DOHH2 (cell line): ENCODE results near the gene RAB43.

Source experiments
- H3F3A ChIP-seq: fragments of 200-600 bp; sonication (generic), shearing (Covaris generic); 2 replicates; pipeline ENCODE4 v1.6.0; 2016; ENCODE audit warnings: antibody characterized with exemption, mild to moderate bottlenecking; ENCODE audit not compliant: control insufficient read depth, insufficient read depth
- H3K27ac ChIP-seq: fragments of 200-600 bp; sonication (generic); 2 replicates; pipeline ENCODE4 v1.5.1; 2014; ENCODE audit warnings: low read depth, mild to moderate bottlenecking, low read length, moderate library complexity
- H3K27me3 ChIP-seq: fragments of 200-600 bp; sonication (generic); 2 replicates; pipeline ENCODE4 v1.6.1; 2014; ENCODE audit warnings: mild to moderate bottlenecking, low read length, mixed read lengths; ENCODE audit not compliant: control insufficient read depth
- H3K36me3 ChIP-seq: fragments of 200-600 bp; sonication (generic); 2 replicates; pipeline ENCODE4 v1.6.1; 2014; ENCODE audit warnings: mild to moderate bottlenecking, low read length, moderate library complexity, mixed read lengths; ENCODE audit not compliant: control insufficient read depth
- H3K4me1 ChIP-seq: fragments of 200-600 bp; sonication (generic); 2 replicates; pipeline ENCODE4 v1.6.1; 2014; ENCODE audit warnings: mild to moderate bottlenecking, low read length, mixed read lengths; ENCODE audit not compliant: control insufficient read depth
- H3K4me2 ChIP-seq: fragments of 200-600 bp; sonication (generic); 2 replicates; pipeline ENCODE4 v1.6.0; 2014; ENCODE audit warnings: mild to moderate bottlenecking, low read length, moderate library complexity
- H3K4me3 ChIP-seq: fragments of 200-600 bp; sonication (generic); 2 replicates; pipeline ENCODE4 v1.5.1; 2014; ENCODE audit warnings: mild to moderate bottlenecking, low read length, mixed read lengths
- H3K79me2 ChIP-seq: fragments of 200-600 bp; sonication (generic); 2 replicates; pipeline ENCODE4 v1.6.1; 2014; ENCODE audit warnings: mild to moderate bottlenecking, low read length, mixed read lengths; ENCODE audit not compliant: control insufficient read depth
- H3K9me2 ChIP-seq: fragments of 200-600 bp; sonication (generic); replicated peaks from 2 replicates; pipeline ENCODE4 v1.6.1; 2014; ENCODE audit warnings: mild to moderate bottlenecking, low read length, mixed read lengths; ENCODE audit not compliant: control insufficient read depth
- H3K9me3 ChIP-seq: fragments of 200-600 bp; sonication (generic); 2 replicates; pipeline ENCODE4 v1.6.1; 2014; ENCODE audit warnings: antibody characterized with exemption, low read length, mixed read lengths; ENCODE audit not compliant: control insufficient read depth, insufficient read depth
- H4K20me1 ChIP-seq: fragments of 200-600 bp; sonication (generic); 2 replicates; pipeline ENCODE4 v1.6.0; 2014; ENCODE audit warnings: low read depth, mild to moderate bottlenecking, antibody characterized with exemption, low read length, moderate library complexity; ENCODE audit not compliant: control insufficient read depth, insufficient read depth
- EZH2phosphoT487 ChIP-seq: fragments of 200-600 bp; sonication (generic); IDR thresholded peaks from 2 replicates; pipeline ENCODE4 v1.6.1; 2017; ENCODE audit warnings: borderline replicate concordance, mild to moderate bottlenecking, antibody characterized with exemption, low read length, moderate library complexity, mixed read lengths
- TF ChIP-seq, protein P1 (sequence below): fragments of 200-600 bp; sonication (generic); IDR thresholded peaks from one replicate; pipeline ENCODE4 v1.5.1; 2014; ENCODE audit warnings: antibody characterized with exemption, mild to moderate bottlenecking, low read depth, low read length; ENCODE audit not compliant: poor library complexity, severe bottlenecking

The RAB43 gene

GRCh38 chr3:129065720-129066073 is 55.9 kb downstream of the RAB43 start:
- H3K4me1 ChIP-seq = peaks cover 2% of the 10 kb centered on the region
- H3K27ac ChIP-seq = no peak overlapping the region
- no peaks in the 10 kb centered on the region for H3K36me3 ChIP-seq
- peaks cover 4% of the 10 kb centered on the region; the same call in 1 of the 2 replicates for H3K9me3 ChIP-seq
- H4K20me1 ChIP-seq = no peaks in the 10 kb centered on the region
- no peaks in the 10 kb centered on the region for H3K79me2 ChIP-seq
- peaks cover 3% of the 10 kb centered on the region; the same call in 1 of the 2 replicates for H3K27me3 ChIP-seq
- no peaks in the 10 kb centered on the region for H3K9me2 ChIP-seq
- H3F3A ChIP-seq = no peaks in the 10 kb centered on the region
- TF ChIP-seq, protein P1, sequence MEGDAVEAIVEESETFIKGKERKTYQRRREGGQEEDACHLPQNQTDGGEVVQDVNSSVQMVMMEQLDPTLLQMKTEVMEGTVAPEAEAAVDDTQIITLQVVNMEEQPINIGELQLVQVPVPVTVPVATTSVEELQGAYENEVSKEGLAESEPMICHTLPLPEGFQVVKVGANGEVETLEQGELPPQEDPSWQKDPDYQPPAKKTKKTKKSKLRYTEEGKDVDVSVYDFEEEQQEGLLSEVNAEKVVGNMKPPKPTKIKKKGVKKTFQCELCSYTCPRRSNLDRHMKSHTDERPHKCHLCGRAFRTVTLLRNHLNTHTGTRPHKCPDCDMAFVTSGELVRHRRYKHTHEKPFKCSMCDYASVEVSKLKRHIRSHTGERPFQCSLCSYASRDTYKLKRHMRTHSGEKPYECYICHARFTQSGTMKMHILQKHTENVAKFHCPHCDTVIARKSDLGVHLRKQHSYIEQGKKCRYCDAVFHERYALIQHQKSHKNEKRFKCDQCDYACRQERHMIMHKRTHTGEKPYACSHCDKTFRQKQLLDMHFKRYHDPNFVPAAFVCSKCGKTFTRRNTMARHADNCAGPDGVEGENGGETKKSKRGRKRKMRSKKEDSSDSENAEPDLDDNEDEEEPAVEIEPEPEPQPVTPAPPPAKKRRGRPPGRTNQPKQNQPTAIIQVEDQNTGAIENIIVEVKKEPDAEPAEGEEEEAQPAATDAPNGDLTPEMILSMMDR = no peak
- no peak for TF ChIP-seq EZH2phosphoT487
- H3K4me2 ChIP-seq = no peak overlapping the region
- H3K4me3 ChIP-seq = no peak overlapping the region

- Histone ChIP-seq H3K4me3 (no peak overlapping the region), H4K20me1 (no peaks in the 10 kb centered on the region), H3K27ac (no peak overlapping the region), H3K9me2 (no peaks in the 10 kb centered on the region), H3K4me1 (peaks cover 8% of the 10 kb centered on the region), H3K36me3 (no peaks in the 10 kb centered on the region), H3K9me3 (peaks cover 4% of the 10 kb centered on the region; the same call in 1 of the 2 replicates), H3F3A (no peaks in the 10 kb centered on the region), H3K79me2 (no peaks in the 10 kb centered on the region), H3K27me3 (no peaks in the 10 kb centered on the region), H3K4me2 (no peak overlapping the region)
- TF ChIP-seq, protein P1 = no peak
- TF ChIP-seq EZH2phosphoT487 = no peak
These were observed 56.4 kb downstream of the RAB43 start for GRCh38 chr3:129065016-129065719.

DNA sequence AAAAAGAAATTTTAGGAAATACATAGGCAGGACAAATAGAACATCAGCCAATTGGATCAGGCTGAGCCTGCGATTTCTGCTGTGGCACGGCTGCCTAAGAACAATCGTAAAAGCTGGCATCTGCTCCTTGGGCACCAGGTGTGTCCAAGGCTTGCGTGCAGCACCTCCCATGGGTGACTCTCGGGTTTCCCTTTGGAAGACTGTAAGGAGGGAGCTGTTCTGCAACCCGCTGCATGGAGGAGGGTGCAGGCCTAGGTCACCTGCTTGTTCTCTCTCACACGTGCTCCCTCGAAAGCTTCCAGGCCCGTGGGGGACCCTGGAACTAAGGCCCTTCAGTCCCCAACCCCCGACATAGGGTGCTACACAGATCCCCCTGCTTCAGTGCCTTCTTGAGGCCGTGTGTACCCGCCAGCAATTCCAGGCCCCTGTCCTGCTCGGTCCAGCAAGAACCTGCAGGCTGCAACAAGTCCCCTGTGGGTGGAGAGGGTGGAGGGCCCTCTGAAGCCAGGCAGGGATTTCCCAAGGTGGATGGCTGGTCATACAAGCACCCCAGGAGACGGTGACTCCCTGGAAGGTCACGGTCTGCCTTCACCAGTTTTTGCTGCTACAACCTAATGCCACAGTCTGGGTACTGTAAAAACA is 57.6 kb downstream of the RAB43 start:
- no peak for TF ChIP-seq EZH2phosphoT487
- TF ChIP-seq, protein P1 = no peak
- peaks cover 13% of the 10 kb centered on the region for H3K4me1 ChIP-seq
- H3K4me3 ChIP-seq = no peak overlapping the region
- no peaks in the 10 kb centered on the region for H3K9me3 ChIP-seq
- H3K4me2 ChIP-seq = no peak overlapping the region
- no peaks in the 10 kb centered on the region for H3K27me3 ChIP-seq
- no peaks in the 10 kb centered on the region for H3F3A ChIP-seq
- H3K36me3 ChIP-seq = no peaks in the 10 kb centered on the region
- H3K27ac ChIP-seq = no peak overlapping the region
- H3K79me2 ChIP-seq = no peaks in the 10 kb centered on the region
- no peaks in the 10 kb centered on the region for H4K20me1 ChIP-seq
- H3K9me2 ChIP-seq = no peaks in the 10 kb centered on the region
